ENCODE data around the gene AHRR.
"Not testable (repeated sequence)": the region's sequence is repeated elsewhere in the genome, so short reads cannot be mapped to it uniquely, and the experiment has no call there.

Gene AHRR

GRCh38 chr5:380701-381309, 59.3 kb downstream of the AHRR start:
- DNase-seq, result no peak

GRCh38 chr5:383066-383465, 61.6 kb downstream of the AHRR start:
- no peak for DNase-seq

- DNase-seq, result no peak
Measured at GRCh38 chr5:383621-384020, 62.1 kb downstream of the AHRR start.

GRCh38 chr5:384576-384975, 63.1 kb downstream of the AHRR start:
- DNase-seq, result not testable (repeated sequence)

DNA sequence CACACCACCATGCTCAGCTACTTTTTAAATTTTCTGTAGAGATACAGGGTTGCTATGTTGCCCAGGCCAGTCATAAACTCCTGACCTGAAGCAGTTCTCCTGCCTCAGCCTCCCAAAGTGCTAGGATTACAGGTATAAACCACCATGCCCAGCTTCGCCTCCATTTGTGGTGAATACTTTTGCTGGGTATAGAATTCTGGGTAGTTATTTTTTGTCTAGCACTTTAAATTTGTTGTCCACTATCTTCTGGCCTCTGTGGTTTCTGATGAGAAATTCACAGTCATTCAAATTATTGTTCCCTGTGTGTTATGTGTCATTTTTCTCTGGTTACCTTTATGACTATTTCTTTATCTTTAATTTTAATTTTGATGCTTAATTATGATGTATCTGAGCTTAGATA, 63.8 kb downstream of the AHRR start:
- DNase-seq, result no peak

GRCh38 chr5:386432-387341, 65.2 kb downstream of the AHRR start:
- no peak for DNase-seq

DNA sequence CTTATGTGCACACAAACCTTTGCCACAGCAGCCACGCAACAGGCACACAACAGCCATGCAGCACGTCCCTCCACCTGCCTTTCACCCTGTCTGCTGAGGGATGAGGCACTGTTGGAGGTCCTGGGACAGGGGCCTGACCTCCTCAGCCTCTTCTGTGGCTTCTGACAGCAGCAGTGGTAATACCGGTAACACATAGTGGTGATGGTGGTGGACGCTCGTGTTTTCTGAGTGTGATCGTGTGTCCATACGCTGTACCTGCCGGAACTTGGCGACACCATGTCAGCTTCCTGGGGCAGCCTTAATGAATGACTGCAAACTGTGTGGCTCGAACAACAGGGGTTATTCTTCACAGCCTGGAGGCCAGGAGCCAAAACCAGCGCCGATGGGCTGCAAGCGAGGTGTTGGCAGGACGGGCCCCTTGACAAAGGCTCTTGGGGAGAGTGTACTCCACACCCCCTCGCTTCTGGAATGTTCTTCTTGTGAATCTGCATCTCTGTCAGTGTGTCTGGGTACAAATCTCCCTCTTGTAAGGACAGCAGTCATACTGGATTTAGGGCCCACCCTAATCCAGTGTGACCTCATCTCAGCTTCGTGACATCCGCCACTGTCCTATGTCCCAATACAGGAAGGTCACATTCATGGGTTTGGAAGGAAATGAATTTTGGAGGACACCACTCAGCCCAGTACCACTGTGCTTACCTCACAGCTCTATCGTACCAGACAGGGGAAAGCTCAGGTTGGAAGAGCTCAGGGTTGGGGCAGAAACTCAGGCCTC, 66.2 kb downstream of the AHRR start:
- no peak for DNase-seq

GRCh38 chr5:388266-389196, 67.0 kb downstream of the AHRR start:
- no peak for DNase-seq

GRCh38 chr5:389197-389821, 67.8 kb downstream of the AHRR start:
- DNase-seq, result no peak

DNA sequence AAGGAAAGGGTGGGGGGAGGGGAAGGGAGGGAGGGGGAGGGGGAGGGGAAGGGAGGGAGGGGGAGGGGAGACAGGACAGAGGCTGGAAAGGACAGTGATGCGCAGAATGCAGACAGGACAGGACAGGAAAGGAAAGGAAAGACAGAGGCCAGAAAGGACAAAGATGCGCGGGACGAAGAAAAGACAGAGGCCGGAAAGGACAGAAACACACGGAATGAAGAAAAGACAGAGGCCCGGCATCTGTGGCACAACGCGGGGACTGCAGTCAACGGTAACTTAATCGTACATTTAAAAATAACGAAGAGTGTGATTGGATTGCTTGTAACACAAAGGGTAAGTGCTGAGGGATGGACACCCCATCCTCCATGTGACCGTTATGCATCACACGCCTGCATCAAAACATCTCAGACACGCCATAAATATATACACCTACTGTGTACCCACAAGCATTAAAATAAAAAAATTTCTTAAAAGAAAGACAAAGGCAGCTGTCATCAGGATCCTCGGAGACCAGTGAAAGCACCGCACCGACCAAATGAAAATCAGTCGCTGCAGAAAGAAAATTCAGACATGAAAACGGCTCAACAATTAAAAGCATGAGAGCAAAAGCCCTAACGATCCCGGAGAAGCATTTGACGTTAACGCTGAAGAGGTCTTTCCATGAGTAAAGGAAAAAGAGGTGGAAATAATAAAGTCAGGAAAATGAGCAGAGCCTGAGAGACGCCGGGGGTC, 68.5 kb downstream of the AHRR start:
- no peak for DNase-seq

DNA sequence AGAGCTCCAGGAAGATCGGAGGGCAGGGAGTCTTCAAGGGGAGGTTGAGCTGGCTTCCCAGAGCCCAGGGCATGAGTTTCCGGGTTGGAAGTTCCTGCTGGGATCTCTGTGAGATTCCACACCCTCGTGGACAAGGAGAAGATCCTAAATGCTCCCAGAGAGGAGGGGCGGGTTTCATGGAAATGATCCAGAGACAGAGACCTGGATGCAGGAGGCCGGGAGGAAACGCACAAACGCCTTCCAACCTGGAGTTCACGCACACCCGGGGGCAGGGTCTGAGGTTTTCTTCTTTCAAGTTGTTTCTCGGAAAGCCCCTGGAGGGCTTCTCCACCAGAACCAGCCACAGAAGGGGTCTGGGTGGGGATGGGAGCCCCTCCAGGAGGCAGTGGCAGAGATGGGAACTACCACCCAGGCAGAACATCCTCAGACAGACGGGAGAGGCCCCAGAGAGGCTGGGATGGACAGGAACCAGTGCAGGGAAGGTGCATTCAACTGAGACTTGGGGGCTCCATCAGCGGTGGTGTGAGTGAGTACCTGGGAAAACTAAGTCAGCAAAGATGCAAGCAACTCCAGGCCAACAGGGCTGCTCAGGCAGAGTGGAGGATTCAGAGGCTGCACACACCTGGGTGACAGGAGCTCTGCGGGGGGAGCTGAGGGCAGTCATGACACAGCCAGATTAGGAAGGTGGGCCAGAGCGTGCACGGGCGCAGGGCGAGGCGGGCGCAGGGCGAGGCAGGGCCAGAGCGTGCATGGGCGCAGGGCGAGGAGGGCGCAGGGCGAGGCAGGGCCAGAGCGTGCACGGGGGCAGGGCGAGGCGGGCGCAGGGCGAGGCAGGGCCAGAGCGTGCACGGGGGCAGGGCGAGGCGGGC, 69.3 kb downstream of the AHRR start:
- no peak for DNase-seq

GRCh38 chr5:392431-392988, 71.0 kb downstream of the AHRR start:
- no peak for DNase-seq

DNA sequence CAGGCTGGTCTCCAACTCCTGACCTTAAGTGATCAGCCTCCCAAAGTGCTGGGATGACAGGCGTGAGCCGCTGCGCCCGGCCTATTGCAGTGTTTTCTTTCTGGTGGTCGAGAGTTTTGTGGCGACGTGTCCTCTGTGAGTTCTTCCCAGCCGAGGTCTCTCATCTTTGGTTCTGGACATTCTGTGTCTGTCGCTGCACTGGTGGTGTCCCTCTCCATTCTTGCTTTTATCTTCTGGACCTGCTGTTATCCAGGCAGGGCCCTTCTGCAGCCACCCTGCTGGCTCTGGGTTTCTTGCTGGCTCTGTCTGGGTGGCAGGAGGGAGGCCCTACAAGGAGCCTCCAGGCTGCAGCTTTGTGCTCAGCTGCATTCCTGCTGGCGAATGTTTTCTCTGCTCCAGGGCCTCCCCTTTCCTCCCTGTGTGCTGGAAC, 72.3 kb downstream of the AHRR start:
- DNase-seq, result no peak

DNA sequence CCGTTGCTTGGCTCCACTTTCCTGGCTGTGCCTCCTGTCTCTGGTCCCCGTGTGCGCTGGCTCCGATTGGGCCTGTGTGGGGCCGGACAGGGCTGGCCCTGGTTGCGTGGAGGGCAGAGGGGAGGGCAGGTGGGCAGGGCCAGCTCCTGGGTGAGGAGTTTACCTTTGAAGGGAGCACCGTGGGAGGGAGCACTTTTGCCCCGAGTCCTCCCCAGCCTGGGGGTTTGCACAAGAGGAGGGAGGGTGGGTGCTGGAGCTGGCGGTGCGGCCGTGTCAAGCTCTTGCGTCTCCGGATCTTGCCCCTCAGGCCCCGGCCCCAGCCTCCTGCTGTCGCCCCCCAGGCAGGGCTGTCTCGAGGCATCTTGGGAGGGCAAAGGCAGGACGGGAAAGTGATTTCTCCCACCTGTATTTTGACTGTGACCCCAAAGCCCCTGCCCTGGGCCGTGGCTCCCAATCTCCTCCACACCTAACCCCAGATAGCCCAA, 73.2 kb downstream of the AHRR start:
- no peak for DNase-seq

DNA sequence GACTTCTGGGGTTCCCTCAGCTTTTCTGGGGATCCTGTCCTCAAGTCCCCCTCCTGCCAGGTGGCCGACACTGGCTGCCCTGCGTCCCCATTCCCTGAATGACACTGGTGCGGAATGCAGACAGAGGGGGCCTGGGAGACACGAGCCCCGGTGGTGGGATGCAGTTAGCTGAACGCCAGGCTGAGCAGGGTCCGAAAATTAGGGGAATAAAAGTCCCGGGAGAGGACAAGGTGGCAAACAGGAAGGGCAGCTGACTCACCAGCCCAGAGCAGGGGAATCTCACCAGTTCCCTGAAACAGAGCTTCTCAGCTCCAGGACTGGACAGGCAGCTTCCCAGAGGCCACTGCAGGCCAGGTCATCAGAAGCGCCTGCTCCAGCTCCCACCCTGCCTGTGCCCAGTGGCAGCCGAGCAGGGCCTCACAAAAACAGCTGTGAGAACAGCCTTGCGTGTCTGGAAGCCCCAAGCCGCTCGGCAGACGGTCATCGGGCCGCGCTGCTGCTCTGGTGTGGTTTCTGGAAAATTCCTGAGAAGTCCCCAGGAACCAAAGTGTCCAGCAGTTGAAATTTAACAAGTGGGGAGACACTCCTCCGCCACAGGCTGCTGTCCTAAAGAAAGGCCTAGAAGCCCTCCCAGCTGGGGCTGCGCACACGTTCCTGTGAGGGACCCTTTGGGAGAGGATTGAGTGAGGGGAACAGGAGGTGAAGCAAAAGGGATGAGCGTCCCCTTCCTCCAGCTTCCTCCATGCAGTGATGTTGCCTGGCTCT, 73.8 kb downstream of the AHRR start:
- peak; percentile 59 for DNase-seq

DNA sequence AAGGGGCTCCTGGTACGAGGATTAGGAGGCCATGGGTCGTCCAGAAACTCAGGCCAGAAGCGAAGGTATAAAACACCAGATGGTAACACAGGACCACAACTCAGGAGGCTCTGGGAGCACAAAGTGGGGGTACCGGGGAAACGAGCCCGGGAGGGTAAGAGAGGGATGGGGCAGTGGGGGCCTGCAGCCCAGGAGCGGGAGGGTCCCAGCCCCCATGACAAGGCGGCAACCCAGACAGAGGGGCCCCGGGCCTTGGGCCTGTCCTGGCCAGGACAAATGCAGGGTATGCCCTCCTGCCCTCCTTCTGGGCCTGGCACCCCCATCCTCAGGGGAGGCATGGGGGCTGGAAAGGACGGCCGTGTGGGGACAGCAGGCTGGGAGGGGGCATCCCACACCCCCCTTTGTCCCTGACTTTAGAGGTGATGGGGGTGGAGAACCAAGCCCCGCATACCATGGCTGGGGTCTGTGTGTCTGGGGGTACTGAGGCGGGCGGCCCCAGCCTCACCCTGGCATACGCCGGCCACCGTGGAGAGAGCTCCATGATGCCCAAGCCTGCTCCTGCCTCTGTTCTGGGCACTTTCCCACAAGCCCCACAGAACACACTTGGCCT, 74.5 kb downstream of the AHRR start:
- no peak for DNase-seq

DNA sequence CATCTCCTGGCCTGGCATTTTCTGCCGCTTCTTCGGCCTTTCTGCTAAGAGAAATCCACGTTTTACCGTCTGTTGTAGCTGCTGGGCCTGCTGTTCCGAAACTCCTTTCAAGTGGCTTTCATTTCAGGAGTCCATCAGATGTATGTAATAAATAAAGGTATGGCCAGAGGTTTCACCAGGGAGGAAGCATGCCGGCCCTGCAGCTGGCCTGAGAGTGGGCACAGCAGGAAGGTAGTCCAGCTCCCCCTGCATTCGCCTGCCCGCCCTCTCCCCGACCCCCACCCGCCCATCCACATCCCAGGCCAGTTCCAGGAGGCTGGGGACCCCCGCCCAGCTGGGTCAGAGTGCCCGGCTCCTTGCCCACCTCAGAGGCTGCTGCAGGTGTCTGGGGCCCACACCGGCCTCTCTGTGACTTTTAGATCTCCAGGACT, 75.0 kb downstream of the AHRR start:
- no peak for DNase-seq

- not testable (repeated sequence) for DNase-seq
Measured at GRCh38 chr5:398141-398474, 76.6 kb downstream of the AHRR start.
